Measurements from ENCODE around the gene DOLPP1. TPM values are rescaled to one million over a fixed set of nuclear protein-coding genes. Genes with fewer than 3 reads are reported as not detected.
A peak's percentile ranks its signal among the peaks of the same experiment; 100 is the strongest.

Gene DOLPP1
- total RNA-seq, 1 experiment from 2014 or later: 18.5 TPM

GRCh38 chr9:129100383-129101169, 19.7 kb downstream of the DOLPP1 start:
- no TSS peak for BruUV-seq (replicated peaks)
- ChIA-PET POLR2A (interaction anchor here (1.2 kb wide), 1 partner anchor 17 kb away, joined by 3 read pairs; no protein-coding TSS in a partner anchor), CTCF (interaction anchor here (0.6 kb wide), 1 partner anchor 208 kb away, joined by 3 read pairs; no protein-coding TSS in a partner anchor)
- Mint-ChIP-seq H3K4me3 (ENCODE audit: unreplicated experiment) (no peak overlapping the region), H3K27me3 (ENCODE audit: insufficient read depth, unreplicated experiment) (no peaks in the 10 kb centered on the region), H3K36me3 (ENCODE audit: insufficient read depth, unreplicated experiment) (peaks cover 5% of the 10 kb centered on the region), H3K9me3 (ENCODE audit: unreplicated experiment) (no peaks in the 10 kb centered on the region), H3K4me1 (ENCODE audit: insufficient read depth, unreplicated experiment) (no peaks in the 10 kb centered on the region), H3K27ac (ENCODE audit: low read depth, unreplicated experiment) (no peak overlapping the region)
- peak; percentile 9 for DNase-seq (ENCODE audit: unreplicated experiment)
- intact Hi-C loops (cut with micrococcal nuclease): no loop called here
- TF ChIP-seq CTCF (IDR thresholded peaks at IDR 0.05; ENCODE audit: unreplicated experiment): no peak

GRCh38 chr9:129101279-129101678, 20.4 kb downstream of the DOLPP1 start:
- peak overlapping the region; percentile 62 for H3K27ac Mint-ChIP-seq (ENCODE audit: low read depth, unreplicated experiment)
- no peak overlapping the region for H3K4me3 Mint-ChIP-seq (ENCODE audit: unreplicated experiment)
- peaks cover 5% of the 10 kb centered on the region for H3K36me3 Mint-ChIP-seq (ENCODE audit: insufficient read depth, unreplicated experiment)
- no peaks in the 10 kb centered on the region for H3K4me1 Mint-ChIP-seq (ENCODE audit: insufficient read depth, unreplicated experiment)
- intact Hi-C loops (cut with micrococcal nuclease): no loop called here
- DNase-seq (ENCODE audit: unreplicated experiment): no peak
- ChIA-PET CTCF (interaction anchor here (0.6 kb wide), 1 partner anchor 513 kb away, joined by 3 read pairs; no protein-coding TSS in a partner anchor), POLR2A (interaction anchor here (0.7 to 1.2 kb wide), 2 partner anchors 14 to 18 kb away, joined by 3 read pairs; no protein-coding TSS in a partner anchor)
- H3K27me3 Mint-ChIP-seq (ENCODE audit: insufficient read depth, unreplicated experiment): no peaks in the 10 kb centered on the region
- BruUV-seq (replicated peaks): no TSS peak
- TF ChIP-seq CTCF (IDR thresholded peaks at IDR 0.05; ENCODE audit: unreplicated experiment): no peak
- no peaks in the 10 kb centered on the region for H3K9me3 Mint-ChIP-seq (ENCODE audit: unreplicated experiment)

GRCh38 chr9:129102095-129102525, 21.2 kb downstream of the DOLPP1 start:
- CTCF ChIA-PET: interaction anchor here (0.6 to 2.6 kb wide), 3 partner anchors 8 to 512 kb away, joined by 3 to 9 read pairs (median 5); no protein-coding TSS in a partner anchor
- H3K4me1 Mint-ChIP-seq (ENCODE audit: insufficient read depth, unreplicated experiment): no peaks in the 10 kb centered on the region
- peaks cover 5% of the 10 kb centered on the region for H3K36me3 Mint-ChIP-seq (ENCODE audit: insufficient read depth, unreplicated experiment)
- H3K27ac Mint-ChIP-seq (ENCODE audit: low read depth, unreplicated experiment): no peak overlapping the region
- no peak for DNase-seq (ENCODE audit: unreplicated experiment)
- intact Hi-C loops (cut with micrococcal nuclease): no loop called here
- no TSS peak for BruUV-seq (replicated peaks)
- no peak overlapping the region for H3K4me3 Mint-ChIP-seq (ENCODE audit: unreplicated experiment)
- POLR2A ChIA-PET: interaction anchor here (0.5 to 1.2 kb wide), 2 partner anchors 19 to 157 kb away, joined by 3 read pairs; no protein-coding TSS in a partner anchor
- no peak for TF ChIP-seq CTCF (IDR thresholded peaks at IDR 0.05; ENCODE audit: unreplicated experiment)
- H3K9me3 Mint-ChIP-seq (ENCODE audit: unreplicated experiment): no peaks in the 10 kb centered on the region
- no peaks in the 10 kb centered on the region for H3K27me3 Mint-ChIP-seq (ENCODE audit: insufficient read depth, unreplicated experiment)

GRCh38 chr9:129102791-129103594, 22.1 kb downstream of the DOLPP1 start:
- intact Hi-C loops (cut with micrococcal nuclease): no loop called here
- Mint-ChIP-seq H3K27ac (ENCODE audit: low read depth, unreplicated experiment) (no peak overlapping the region), H3K4me1 (ENCODE audit: insufficient read depth, unreplicated experiment) (no peaks in the 10 kb centered on the region), H3K4me3 (ENCODE audit: unreplicated experiment) (no peak overlapping the region), H3K36me3 (ENCODE audit: insufficient read depth, unreplicated experiment) (peaks cover 5% of the 10 kb centered on the region), H3K27me3 (ENCODE audit: insufficient read depth, unreplicated experiment) (no peaks in the 10 kb centered on the region), H3K9me3 (ENCODE audit: unreplicated experiment) (no peaks in the 10 kb centered on the region)
- ChIA-PET CTCF (interaction anchor here (0.5 to 2.6 kb wide), 7 partner anchors 9 to 500 kb away, joined by 3 to 9 read pairs (median 5); no protein-coding TSS in a partner anchor), POLR2A (interaction anchor here (0.6 to 1.2 kb wide), 2 partner anchors 22 to 659 kb away, joined by 3 to 6 read pairs; partner anchors contain the start of gene DOLPP1)
- peak; percentile 66 for TF ChIP-seq CTCF (IDR thresholded peaks at IDR 0.05; ENCODE audit: unreplicated experiment)
- peak; percentile 86 for DNase-seq (ENCODE audit: unreplicated experiment)
- BruUV-seq (replicated peaks): no TSS peak
